ENCODE results near the gene SFXN1. TPM values are rescaled to one million over a fixed set of nuclear protein-coding genes. Genes with fewer than 3 reads are reported as not detected.
"Not testable (repeated sequence)": the region's sequence is repeated elsewhere in the genome, so short reads cannot be mapped to it uniquely, and the experiment has no call there.

The SFXN1 gene
- total RNA-seq, 2 experiments from 2014 or later = 188 to 194 TPM

- peak overlapping the region; percentile 23 for H3K4me3 Mint-ChIP-seq
These were observed 11.5 kb downstream of the SFXN1 start for GRCh38 chr5:175489693-175490443.

GRCh38 chr5:175491223-175491622, 12.9 kb downstream of the SFXN1 start:
- peaks cover 56% of the 10 kb centered on the region for H3K4me1 Mint-ChIP-seq
- no peak overlapping the region for H3K27ac Mint-ChIP-seq
- no peaks in the 10 kb centered on the region for H3K27me3 Mint-ChIP-seq
- DNase-seq (no peak), ATAC-seq (ENCODE audit: low read depth) (no peak)
- peaks cover 50% of the 10 kb centered on the region for H3K36me3 Mint-ChIP-seq
- no peak overlapping the region for H3K4me3 Mint-ChIP-seq
- no peaks in the 10 kb centered on the region for H3K9me3 Mint-ChIP-seq
- POLR2A ChIA-PET = no interaction called here

More at GRCh38 chr5:175489693-175490443, 11.5 kb downstream of the SFXN1 start:
- H3K27me3 Mint-ChIP-seq = no peaks in the 10 kb centered on the region
- peaks cover 60% of the 10 kb centered on the region for H3K4me1 Mint-ChIP-seq
- POLR2A ChIA-PET = interaction anchor here (1.1 to 2.2 kb wide), 2 partner anchors 10 to 12 kb away, joined by 4 to 7 read pairs; partner anchors contain the start of gene SFXN1
- H3K36me3 Mint-ChIP-seq = peaks cover 56% of the 10 kb centered on the region
- DNase-seq (no peak), ATAC-seq (ENCODE audit: low read depth) (no peak)
- peak overlapping the region; percentile 76 for H3K27ac Mint-ChIP-seq
- H3K9me3 Mint-ChIP-seq = no peaks in the 10 kb centered on the region

- ATAC-seq (ENCODE audit: low read depth) = no peak
- H3K36me3 Mint-ChIP-seq = peaks cover 49% of the 10 kb centered on the region
- H3K27ac Mint-ChIP-seq = no peak overlapping the region
- no peak for DNase-seq
- H3K9me3 Mint-ChIP-seq = no peaks in the 10 kb centered on the region
- no peaks in the 10 kb centered on the region for H3K27me3 Mint-ChIP-seq
- peaks cover 48% of the 10 kb centered on the region for H3K4me1 Mint-ChIP-seq
- H3K4me3 Mint-ChIP-seq = no peak overlapping the region
- POLR2A ChIA-PET = interaction anchor here (1.1 kb wide), 1 partner anchor 15 kb away, joined by 3 read pairs; the partner anchor contains the start of gene SFXN1
These were observed 14.9 kb downstream of the SFXN1 start for GRCh38 chr5:175493260-175493659.

- Mint-ChIP-seq H3K4me3 (no peak overlapping the region), H3K4me1 (peaks cover 43% of the 10 kb centered on the region), H3K27ac (no peak overlapping the region), H3K9me3 (no peaks in the 10 kb centered on the region), H3K27me3 (no peaks in the 10 kb centered on the region), H3K36me3 (peaks cover 47% of the 10 kb centered on the region)
- DNase-seq = no peak
- no peak for ATAC-seq (ENCODE audit: low read depth)
- POLR2A ChIA-PET = interaction anchor here (1.1 kb wide), 1 partner anchor 16 kb away, joined by 3 read pairs; the partner anchor contains the start of gene SFXN1
These were observed 15.4 kb downstream of the SFXN1 start for GRCh38 chr5:175493726-175494125.

GRCh38 chr5:175494264-175495183, 16.2 kb downstream of the SFXN1 start:
- DNase-seq (no peak), ATAC-seq (ENCODE audit: low read depth) (no peak)
- no peaks in the 10 kb centered on the region for H3K9me3 Mint-ChIP-seq
- POLR2A ChIA-PET = interaction anchor here (1.1 kb wide), 1 partner anchor 16 kb away, joined by 3 read pairs; the partner anchor contains the start of gene SFXN1
- peaks cover 38% of the 10 kb centered on the region for H3K4me1 Mint-ChIP-seq
- H3K36me3 Mint-ChIP-seq = peaks cover 50% of the 10 kb centered on the region
- H3K27me3 Mint-ChIP-seq = no peaks in the 10 kb centered on the region
- H3K4me3 Mint-ChIP-seq = no peak overlapping the region
- no peak overlapping the region for H3K27ac Mint-ChIP-seq

- Mint-ChIP-seq H3K4me1 (peaks cover 34% of the 10 kb centered on the region), H3K9me3 (peaks cover 2% of the 10 kb centered on the region), H3K4me3 (no peak overlapping the region), H3K27me3 (no peaks in the 10 kb centered on the region), H3K27ac (no peak overlapping the region), H3K36me3 (peaks cover 62% of the 10 kb centered on the region)
- no peak for DNase-seq
- POLR2A ChIA-PET = no interaction called here
- ATAC-seq (ENCODE audit: low read depth) = no peak
These were observed 23.4 kb downstream of the SFXN1 start for GRCh38 chr5:175501759-175502158.

GRCh38 chr5:175507671-175508070, 29.3 kb downstream of the SFXN1 start:
- Mint-ChIP-seq H3K4me1 (peaks cover 31% of the 10 kb centered on the region), H3K4me3 (peak overlapping the region; percentile 29), H3K36me3 (peaks cover 51% of the 10 kb centered on the region), H3K27ac (peak overlapping the region; percentile 73)
- POLR2A ChIA-PET = interaction anchor here (0.6 to 1.2 kb wide), 4 partner anchors 9 to 27 kb away, joined by 3 to 12 read pairs (median 6); no protein-coding TSS in a partner anchor
- H3K9me3 Mint-ChIP-seq, H3K27me3 Mint-ChIP-seq, DNase-seq: not testable (repeated sequence)
- ATAC-seq (ENCODE audit: low read depth) = peak; percentile 96

- H3K9me3 Mint-ChIP-seq = no peaks in the 10 kb centered on the region
- H3K27me3 Mint-ChIP-seq = no peaks in the 10 kb centered on the region
- ATAC-seq (ENCODE audit: low read depth) = no peak
- H3K4me1 Mint-ChIP-seq = peaks cover 38% of the 10 kb centered on the region
- H3K4me3 Mint-ChIP-seq = no peak overlapping the region
- POLR2A ChIA-PET = interaction anchor here (1.8 kb wide), 1 partner anchor 13 kb away, joined by 6 read pairs; no protein-coding TSS in a partner anchor
- DNase-seq = no peak
- H3K27ac Mint-ChIP-seq = no peak overlapping the region
- H3K36me3 Mint-ChIP-seq = peaks cover 48% of the 10 kb centered on the region
These were observed 30.5 kb downstream of the SFXN1 start for GRCh38 chr5:175508896-175509295.

GRCh38 chr5:175513297-175513696, 34.9 kb downstream of the SFXN1 start:
- peak overlapping the region; percentile 49 for H3K27ac Mint-ChIP-seq
- no peaks in the 10 kb centered on the region for H3K27me3 Mint-ChIP-seq
- ATAC-seq (ENCODE audit: low read depth) = no peak
- H3K4me3 Mint-ChIP-seq = no peak overlapping the region
- H3K9me3 Mint-ChIP-seq = peaks cover 3% of the 10 kb centered on the region
- POLR2A ChIA-PET = interaction anchor here (0.6 kb wide), 1 partner anchor 67 kb away, joined by 3 read pairs; no protein-coding TSS in a partner anchor
- DNase-seq = no peak
- H3K4me1 Mint-ChIP-seq = peaks cover 45% of the 10 kb centered on the region
- peaks cover 67% of the 10 kb centered on the region for H3K36me3 Mint-ChIP-seq

- DNase-seq (no peak), ATAC-seq (ENCODE audit: low read depth) (no peak)
- Mint-ChIP-seq H3K27ac (peak overlapping the region; percentile 49), H3K36me3 (peaks cover 70% of the 10 kb centered on the region), H3K9me3 (peaks cover 7% of the 10 kb centered on the region), H3K27me3 (no peaks in the 10 kb centered on the region), H3K4me1 (peaks cover 49% of the 10 kb centered on the region), H3K4me3 (no peak overlapping the region)
- POLR2A ChIA-PET = interaction anchor here (0.6 to 1.5 kb wide), 3 partner anchors 15 to 68 kb away, joined by 3 to 6 read pairs (median 5); no protein-coding TSS in a partner anchor
These were observed 35.4 kb downstream of the SFXN1 start for GRCh38 chr5:175513726-175514125.

- Mint-ChIP-seq H3K4me3 (peak overlapping the region; percentile 56), H3K9me3 (peaks cover 10% of the 10 kb centered on the region), H3K27ac (peak overlapping the region; percentile 83), H3K27me3 (no peaks in the 10 kb centered on the region), H3K4me1 (peaks cover 66% of the 10 kb centered on the region), H3K36me3 (peaks cover 67% of the 10 kb centered on the region)
- POLR2A ChIA-PET = interaction anchor here (0.6 to 2.8 kb wide), 4 partner anchors 9 to 126 kb away, joined by 4 to 13 read pairs (median 8); partner anchors contain the start of gene SFXN1
- ATAC-seq (ENCODE audit: low read depth) (no peak), DNase-seq (no peak)
These were observed 38.8 kb downstream of the SFXN1 start for GRCh38 chr5:175516933-175517823.

- POLR2A ChIA-PET = interaction anchor here (1.3 to 2.8 kb wide), 2 partner anchors 38 to 40 kb away, joined by 3 to 13 read pairs; partner anchors contain the start of gene SFXN1
- Mint-ChIP-seq H3K9me3 (peaks cover 10% of the 10 kb centered on the region), H3K4me3 (peak overlapping the region; percentile 56), H3K36me3 (peaks cover 72% of the 10 kb centered on the region), H3K4me1 (peaks cover 72% of the 10 kb centered on the region), H3K27ac (peak overlapping the region; percentile 83), H3K27me3 (no peaks in the 10 kb centered on the region)
- DNase-seq = peak; percentile 47
- peak; percentile 25 for ATAC-seq (ENCODE audit: low read depth)
These were observed 39.6 kb downstream of the SFXN1 start for GRCh38 chr5:175517824-175518450.
